SKM-1 treated with dmso at 0.1 percent for 144 hours (cell line): ENCODE measurements around the gene PDE8B.

ENCODE experiments used
- DNase-seq: peaks from one replicate; lab custom pipeline; 2025; ENCODE audit not compliant: unreplicated experiment; lab: John Stamatoyannopoulos, UW

Gene PDE8B

DNA sequence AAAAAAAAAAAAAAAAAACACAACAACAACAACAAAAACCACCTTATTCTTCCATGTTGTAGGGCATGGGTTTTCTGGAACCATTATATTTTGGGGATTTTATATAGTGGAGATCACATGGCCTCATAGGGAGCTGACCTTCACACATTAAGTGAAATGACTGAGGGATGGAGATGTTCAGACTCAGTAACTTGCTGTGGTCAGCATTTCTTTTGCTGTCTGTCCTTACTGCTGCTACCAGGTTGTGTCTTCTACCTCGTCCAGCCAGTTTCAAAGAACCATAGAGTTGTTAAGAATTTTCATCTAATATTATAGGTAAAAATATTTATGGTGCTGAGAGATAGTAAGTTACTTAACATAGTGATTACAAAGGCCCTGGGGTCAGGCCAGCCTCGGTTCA lies 107.6 kb downstream of the PDE8B start:
- no peak for DNase-seq

- DNase-seq = no peak
These were observed 108.8 kb downstream of the PDE8B start for GRCh38 chr5:77319117-77319804.

DNA sequence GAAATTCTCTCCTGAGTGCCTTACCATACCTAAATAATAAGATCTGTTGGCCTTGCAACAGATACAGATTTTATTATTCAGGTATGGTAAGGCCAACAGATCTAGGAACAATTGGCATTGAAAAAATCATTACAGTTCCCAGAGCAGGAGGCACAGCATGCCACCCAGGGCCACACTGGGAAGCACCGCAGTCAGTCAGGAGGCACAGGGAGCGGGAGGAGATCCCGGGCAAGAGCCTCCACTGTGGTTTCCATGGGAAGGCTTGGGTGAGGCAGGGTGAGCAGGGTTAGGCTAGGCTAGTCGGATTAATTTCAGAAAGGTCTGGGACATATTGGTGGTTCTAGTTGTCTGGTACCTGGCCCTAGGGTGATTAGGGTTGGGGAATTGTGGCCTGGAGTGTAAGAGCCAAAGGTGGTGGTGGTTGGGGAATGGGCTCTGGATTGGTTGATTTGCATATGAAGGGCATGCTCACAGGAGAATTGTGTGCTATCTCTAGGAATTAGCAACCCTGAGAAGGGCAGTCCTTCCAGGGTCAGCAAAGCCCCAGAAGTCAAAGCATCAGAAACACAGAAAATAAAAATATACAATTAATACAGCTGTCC lies 111.4 kb downstream of the PDE8B start:
- no peak for DNase-seq

- DNase-seq = no peak
These were observed 111.9 kb downstream of the PDE8B start for GRCh38 chr5:77322406-77322805.

GRCh38 chr5:77325921-77326541 lies 115.6 kb downstream of the PDE8B start:
- no peak for DNase-seq

- DNase-seq = no peak
These were observed 116.7 kb downstream of the PDE8B start for GRCh38 chr5:77326986-77327734.

DNA sequence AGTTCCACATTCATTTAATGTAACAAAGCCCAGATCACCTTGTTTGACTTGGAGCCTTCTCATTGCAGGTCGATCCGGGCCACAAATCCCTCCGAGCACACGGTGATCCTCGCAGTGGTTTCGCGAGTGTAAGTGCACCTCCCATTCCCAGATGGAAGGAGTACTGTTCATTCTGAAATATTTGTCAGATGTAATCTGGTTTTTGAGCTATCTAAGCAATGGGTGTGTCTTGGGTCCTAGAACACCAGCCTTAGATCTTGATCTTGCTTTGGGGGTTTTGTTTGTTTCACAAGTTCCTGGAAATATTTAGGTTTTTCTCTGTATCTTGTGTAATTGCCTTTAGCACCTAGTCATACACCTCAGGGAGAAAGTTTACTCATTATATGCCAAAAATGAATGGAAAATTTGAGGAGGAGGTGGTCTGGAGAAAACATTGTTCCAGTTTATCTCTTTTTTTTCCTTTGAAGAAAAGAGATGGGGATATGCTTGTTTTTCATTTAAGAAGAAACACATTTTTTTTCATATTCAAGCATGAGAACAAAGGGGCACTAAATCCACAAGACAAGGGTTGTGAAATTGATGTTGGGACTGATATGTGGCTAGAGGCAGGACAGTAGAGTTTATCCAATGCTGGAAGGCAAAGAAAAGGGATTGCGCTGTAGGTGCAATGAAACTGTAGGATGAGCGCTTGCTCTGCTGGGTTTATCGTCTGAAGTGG lies 118.6 kb downstream of the PDE8B start:
- DNase-seq = no peak

GRCh38 chr5:77329664-77330430 lies 119.4 kb downstream of the PDE8B start:
- no peak for DNase-seq

DNA sequence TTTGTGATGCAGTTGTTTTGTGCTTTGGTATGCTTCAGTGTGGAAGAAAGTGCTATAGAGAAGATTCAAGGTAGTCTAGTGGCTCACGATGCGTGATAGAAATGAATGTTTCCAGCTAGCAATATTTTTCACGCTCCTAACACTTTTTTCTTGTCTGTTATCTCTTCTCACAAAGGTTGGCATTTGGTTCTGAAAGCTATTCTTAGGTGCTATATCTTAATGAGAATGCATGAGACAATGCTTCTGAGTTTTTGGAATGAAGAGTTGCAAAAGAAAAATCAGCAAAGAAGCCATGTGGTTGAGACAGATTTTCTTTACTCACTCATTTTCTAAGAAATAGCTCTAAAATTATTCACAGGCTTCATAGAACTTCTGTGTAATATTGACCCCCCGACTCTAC lies 122.6 kb downstream of the PDE8B start:
- no peak for DNase-seq

- no peak for DNase-seq
These were observed 123.1 kb downstream of the PDE8B start for GRCh38 chr5:77333451-77334123.

GRCh38 chr5:77337246-77337645 lies 126.8 kb downstream of the PDE8B start:
- no peak for DNase-seq

DNA sequence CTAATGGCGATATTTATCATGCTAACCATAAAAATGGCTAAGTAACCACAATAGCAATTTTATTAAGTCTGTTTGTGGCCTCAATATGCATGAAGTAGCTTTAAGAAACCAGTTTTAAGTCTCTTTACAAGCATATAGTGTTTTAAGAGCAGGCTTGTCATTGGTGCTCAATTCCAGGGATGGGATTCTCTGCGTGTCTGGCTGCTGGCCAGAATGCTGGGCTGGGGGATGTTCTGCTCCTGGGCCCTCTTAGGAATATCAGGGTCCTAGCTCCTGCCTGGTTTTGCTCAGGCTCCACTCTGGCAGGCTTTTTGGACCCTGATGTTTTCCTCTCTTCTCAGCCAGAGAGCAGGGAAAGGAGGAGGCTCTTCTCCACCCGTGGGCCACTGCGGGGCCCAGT lies 127.2 kb downstream of the PDE8B start:
- DNase-seq = no peak

- DNase-seq = no peak
These were observed 128.9 kb downstream of the PDE8B start for GRCh38 chr5:77339337-77339890.

DNA sequence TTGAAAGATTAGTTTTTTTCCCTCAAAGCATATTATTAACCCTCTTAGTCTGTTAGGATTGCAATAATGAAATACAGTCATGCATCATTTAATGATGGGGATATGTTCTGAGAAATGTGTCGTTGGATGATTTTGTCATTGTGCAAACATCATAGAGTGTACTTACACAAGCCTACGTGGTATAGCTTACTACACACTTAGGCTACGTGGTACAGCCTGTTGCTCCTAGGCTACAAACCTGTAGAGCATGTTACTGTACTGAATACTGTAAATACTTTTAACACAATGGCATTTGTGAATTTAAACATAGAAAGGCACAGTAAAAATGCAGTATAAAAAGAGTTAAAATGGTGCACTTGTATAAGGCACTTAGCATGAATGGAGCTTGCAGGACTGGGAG lies 132.7 kb downstream of the PDE8B start:
- no peak for DNase-seq

DNA sequence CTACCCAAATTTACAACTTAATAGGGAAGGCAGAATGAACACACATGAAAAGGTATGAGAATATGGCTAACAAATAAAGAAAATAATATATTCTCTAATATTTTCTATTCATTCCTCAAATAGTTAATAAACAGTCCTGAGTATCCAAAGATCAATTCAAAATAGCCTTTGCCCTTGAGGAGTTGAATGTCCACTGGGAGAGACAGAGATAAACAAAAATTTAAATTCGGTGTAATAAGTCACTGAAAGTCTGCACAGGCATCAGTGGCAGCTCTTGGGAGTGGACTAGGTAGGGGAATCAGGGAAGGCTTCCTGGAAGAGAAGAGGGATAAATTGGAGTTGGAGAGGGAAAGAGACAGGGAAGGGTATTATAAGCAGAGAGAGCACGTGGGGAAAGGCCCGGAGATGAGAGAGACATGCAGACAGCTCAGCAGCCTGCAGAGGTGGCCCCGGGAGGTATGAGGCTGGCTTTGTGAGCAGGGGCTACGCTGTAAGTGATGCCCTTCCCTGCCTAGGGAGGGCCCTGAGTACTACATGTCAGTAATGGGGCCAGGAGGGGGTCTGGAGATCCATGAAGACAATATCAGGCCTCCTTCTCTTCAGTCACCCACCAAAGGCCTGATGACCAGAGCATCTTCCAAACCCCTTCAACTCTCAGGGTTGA lies 137.1 kb downstream of the PDE8B start:
- no peak for DNase-seq

DNA sequence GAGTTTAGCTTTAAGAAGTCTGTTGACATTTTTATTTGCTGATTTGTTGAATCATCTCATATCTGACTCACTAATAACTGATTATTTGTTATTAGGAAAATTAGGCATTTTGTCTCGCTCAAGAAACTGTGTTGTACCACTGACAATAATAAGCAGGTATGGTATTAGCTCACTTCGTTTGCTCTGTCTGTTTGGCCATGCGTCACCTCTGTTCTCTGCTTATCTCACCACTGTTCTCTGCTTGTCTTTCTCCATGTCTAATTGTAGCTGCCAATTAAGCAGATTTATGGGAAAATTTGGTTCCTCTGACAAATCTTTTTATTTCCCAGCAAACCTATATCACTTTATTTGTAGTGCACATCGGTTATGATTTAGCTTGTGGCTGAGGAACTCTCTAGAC lies 142.8 kb downstream of the PDE8B start:
- DNase-seq = no peak

DNA sequence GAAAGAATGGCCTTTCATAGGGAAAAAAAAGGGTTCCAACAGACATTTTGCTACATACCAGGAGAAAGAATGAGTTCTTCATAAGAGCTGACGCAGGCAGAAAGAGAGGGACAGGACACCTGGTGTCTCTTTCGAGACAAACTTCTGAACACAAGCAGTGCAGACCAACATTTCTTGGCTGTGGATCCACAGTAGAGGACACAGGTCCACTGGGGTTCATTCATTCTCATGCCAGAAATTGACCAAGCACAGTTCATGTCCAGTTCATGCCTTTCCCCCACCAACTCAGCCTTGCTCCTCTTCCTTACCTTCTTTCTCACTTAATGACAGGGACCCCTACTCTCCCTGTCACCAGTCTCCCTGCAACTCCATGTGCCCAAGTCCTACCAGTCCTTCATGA lies 144.0 kb downstream of the PDE8B start:
- DNase-seq = no peak

GRCh38 chr5:77355080-77355479 lies 144.6 kb downstream of the PDE8B start:
- no peak for DNase-seq

DNA sequence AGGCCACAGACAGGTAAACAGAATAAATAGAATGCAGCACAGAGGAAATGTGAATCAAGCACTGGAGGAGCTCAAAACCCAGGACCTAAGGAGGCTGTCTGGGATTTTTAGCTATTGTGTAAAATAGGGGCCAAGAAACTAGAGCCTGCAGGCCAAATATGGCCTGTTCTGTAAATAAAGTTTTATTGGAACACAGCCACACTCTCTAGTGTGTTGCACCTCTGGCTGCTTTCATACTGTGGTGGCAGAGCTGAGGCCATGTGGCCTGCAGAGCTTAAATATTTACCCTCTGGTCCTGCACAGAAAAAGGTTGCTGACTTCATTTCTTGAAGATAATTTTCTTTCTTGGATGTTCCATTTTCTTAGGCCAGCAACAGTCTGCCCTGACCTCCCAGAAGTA lies 145.3 kb downstream of the PDE8B start:
- no peak for DNase-seq
